NCI-H524 (cell line): Measurements from ENCODE around the gene CCDC127.
"Not testable (repeated sequence)": the region's sequence is repeated elsewhere in the genome, so short reads cannot be mapped to it uniquely, and the experiment has no call there.

Experiments used
- DNase-seq, 2 experiments: peaks; one replicate each; lab custom pipeline; 2025; lab: John Stamatoyannopoulos, UW

The CCDC127 gene

DNA sequence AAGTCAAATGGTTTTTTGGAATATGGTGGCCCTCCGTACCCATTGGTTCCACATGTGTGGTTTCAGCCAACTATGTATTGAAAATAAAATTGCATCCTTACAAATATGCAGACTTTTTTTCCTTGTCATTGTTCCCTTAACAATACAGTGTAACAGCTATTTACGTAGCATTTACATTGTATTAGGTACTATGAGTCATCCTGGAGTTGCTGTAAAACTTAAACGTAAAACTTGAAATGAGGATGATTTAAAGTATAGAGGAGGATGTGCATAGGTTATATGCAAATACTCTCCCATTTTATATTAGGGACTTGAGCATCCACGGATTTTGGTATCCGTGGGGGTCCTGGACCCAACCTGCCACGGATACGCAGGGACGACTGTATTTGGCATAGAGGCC lies 16.5 kb upstream of the CCDC127 start:
- DNase-seq: no peak

DNA sequence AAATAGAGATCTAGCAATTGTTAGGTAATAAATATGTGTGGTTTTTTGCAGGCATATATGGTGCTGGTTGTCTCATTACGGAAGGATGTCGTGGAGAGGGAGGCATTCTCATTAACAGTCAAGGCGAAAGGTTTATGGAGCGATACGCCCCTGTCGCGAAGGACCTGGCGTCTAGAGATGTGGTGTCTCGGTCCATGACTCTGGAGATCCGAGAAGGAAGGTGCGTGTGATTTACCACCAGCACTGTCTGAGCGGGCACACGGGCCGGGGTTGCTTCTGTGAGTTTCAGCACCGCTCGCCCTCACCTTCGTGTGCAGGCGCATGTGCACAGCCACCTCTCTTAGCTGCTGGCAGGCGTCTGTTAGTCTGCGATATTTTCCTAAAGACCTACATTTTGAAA lies 15.5 kb upstream of the CCDC127 start:
- not testable (repeated sequence) for DNase-seq

GRCh38 chr5:231661-232060 lies 13.7 kb upstream of the CCDC127 start:
- DNase-seq: no peak

DNA sequence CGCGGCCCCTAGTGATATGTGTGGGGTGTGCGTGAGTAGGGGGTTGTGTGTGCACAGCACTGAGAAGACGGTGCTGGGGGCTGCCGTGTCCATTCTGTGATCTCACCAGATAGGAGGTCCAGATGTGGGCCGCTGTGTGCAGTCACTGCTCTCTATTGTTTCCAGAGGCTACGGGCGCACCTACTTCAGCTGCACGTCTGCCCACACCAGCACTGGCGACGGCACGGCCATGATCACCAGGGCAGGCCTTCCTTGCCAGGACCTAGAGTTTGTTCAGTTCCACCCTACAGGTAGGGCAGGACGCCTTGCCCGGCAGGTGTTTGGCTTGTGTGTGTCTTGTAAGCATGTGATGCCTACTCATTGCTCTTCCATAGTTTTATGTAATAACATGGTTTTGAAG lies 12.8 kb upstream of the CCDC127 start:
- DNase-seq: no peak

DNA sequence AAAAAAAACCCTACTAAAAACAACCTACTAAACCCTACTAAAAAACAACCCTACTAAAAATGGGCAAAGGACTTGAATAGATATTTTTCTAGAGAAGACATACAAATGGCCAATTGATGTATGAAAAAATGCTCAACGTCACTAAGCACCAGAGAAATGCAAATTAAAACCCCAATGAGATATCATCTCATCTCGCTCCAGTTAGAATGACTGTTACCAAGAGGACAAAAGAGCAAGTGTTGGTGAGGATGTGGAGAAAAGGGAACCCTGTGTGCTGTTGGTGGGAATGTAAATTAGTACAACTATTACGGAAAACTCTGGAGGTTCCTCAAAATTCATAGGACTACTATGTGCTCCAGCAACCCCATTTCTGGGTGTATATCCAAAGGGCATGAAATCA lies 10.9 kb upstream of the CCDC127 start:
- DNase-seq: no peak

GRCh38 chr5:227375-227774 lies 9.4 kb upstream of the CCDC127 start:
- not testable (repeated sequence) for DNase-seq

- no peak for DNase-seq
Observed at GRCh38 chr5:225334-225733, 7.4 kb upstream of the CCDC127 start.

GRCh38 chr5:223791-224190 lies 5.8 kb upstream of the CCDC127 start:
- DNase-seq: no peak

DNA sequence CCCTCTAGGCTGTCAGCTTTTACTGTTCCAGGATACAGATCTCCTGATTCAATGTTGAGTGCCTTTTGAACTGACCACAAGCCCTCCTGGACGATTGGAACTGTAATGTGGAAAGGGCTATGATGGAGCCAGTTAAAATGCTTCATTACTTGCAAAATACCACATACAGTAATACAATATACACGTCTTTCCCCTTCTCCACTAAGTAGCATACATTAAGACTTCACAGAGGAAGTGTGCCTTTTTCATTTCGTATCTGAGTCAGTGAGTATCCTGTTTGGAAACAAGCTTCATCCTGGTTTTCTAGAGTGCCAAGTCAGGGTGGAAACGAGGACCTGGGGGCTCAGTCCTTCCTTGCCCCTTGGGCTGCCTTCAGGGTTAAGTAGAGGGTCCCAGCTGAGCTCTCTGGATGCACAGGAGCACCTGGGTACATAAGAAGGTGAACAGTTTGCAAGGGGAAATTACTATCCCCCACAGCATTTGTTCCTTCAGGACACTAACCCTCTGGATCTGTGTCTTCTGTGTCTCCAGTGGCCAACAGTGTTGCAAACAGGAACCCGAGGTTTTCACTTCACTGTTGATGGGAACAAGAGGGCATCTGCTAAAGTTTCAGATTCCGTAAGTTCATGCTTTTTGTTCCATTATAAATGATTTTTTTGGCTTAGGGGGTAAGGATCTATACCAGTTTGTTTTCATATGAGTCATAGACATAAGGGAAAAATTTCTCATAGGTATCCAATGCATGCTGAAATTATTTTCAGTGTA lies 5.2 kb upstream of the CCDC127 start:
- not testable (repeated sequence) for DNase-seq

DNA sequence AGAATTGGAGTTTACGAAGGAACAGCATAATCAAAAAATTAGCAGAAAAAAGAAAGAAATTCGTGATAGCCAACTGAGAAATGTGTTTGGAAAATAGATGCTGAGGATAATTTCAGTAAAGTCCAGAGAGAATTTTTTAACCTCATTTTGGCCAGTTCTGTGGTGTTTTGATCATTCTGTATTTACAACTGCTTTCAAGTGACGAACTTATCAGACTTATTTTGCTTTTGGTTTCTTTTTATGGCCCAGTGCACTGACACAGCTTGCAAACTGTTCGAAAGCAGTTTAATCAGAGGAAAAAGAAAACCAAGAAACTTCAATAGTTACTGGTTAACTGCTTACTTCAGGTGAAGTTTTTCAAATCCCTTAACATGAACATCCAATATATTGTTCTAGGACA lies 2.0 kb upstream of the CCDC127 start:
- DNase-seq: no peak

- DNase-seq: peak in 1 of 2 experiments; percentile 47
Observed at GRCh38 chr5:219460-219863, 1.5 kb upstream of the CCDC127 start.

- DNase-seq: peak; percentile 30 to 52
Observed at GRCh38 chr5:218457-219291, 721 bp upstream of the CCDC127 start.

- not testable (repeated sequence) for DNase-seq
Observed at GRCh38 chr5:216076-216475, 1.9 kb downstream of the CCDC127 start.

DNA sequence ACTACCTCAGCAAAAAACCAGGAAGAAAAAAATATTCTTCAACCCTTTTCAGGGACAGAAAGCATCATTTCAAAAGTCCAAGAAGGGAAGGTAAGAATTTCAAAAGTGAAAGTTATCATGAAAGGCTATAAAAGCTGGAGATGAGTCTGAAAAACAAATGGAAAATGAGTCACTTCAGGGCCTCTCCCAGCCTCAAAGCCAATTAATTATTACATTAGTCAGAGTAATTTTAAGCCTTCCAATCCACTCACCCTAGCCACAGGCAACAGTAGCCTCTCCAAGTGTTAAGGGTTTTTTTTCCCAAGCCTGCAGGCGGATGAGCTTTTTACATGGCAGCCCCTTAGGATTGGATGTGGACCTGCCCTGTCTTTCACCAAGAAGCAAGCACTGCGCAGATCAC lies 2.7 kb downstream of the CCDC127 start:
- DNase-seq: not testable (repeated sequence)

- DNase-seq: no peak
Observed at GRCh38 chr5:213803-214395, 4.1 kb downstream of the CCDC127 start.

DNA sequence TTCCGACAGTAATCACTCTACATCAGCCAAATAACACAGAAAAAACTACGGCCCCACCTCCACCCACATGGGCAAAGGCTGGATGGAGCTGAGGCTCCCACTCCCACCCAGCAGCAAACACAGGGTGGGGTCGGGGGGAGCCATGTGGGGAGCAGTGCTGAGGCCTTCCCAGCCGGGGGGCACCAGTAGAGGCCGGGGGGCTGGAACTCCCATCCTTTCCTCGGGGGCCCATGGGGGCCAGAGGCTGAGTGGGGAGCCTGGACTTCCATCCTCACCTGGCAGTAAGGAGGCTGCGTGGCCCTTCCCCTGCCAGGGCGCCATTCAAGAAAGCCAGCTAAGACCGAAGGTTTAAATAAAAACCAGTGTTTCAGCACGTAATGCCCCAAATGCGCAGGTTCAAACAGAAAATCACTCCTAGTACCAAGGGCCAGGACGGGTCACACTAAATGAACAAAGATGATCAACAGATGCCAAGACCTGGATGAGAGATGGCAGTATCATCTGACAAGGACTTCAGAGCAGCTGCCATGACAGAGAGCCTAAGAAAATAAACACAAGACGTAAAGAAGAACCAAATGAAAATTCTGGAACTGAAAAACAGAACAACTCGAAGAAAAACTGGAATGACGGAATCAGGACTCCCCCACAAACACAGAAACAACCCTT lies 9.4 kb downstream of the CCDC127 start:
- DNase-seq: no peak

- peak in 1 of 2 experiments; percentile 31 for DNase-seq
Observed at GRCh38 chr5:207599-207998, 10.4 kb downstream of the CCDC127 start.

DNA sequence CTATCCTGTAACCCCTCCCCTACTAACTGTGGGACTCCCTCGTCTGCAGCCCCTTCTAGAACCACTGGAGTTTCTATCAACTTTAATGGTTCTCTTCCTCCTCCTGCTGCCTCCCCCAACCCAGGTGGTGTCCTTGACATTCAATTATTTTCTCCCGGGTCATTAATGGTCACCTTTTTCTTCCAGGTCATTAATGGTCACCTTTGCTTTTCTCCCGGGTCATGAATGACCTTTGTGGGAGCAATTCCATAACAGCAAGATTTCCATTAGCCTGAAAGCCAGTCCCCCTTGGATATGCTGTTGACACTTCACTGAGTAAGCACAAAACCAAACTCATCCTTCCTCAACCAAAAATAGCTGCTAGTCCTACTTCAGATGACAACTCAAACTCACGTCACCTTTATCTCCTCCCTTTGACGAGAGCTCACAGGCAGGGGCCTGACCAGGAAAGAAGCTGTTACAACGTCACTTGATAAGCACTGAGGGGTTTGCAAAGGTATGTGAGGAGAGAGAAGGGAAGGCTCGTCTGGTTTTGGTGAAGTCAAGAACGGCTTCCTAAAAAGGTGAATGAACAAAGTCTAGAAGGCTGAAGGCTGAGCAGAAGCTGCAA lies 10.9 kb downstream of the CCDC127 start:
- DNase-seq: no peak

DNA sequence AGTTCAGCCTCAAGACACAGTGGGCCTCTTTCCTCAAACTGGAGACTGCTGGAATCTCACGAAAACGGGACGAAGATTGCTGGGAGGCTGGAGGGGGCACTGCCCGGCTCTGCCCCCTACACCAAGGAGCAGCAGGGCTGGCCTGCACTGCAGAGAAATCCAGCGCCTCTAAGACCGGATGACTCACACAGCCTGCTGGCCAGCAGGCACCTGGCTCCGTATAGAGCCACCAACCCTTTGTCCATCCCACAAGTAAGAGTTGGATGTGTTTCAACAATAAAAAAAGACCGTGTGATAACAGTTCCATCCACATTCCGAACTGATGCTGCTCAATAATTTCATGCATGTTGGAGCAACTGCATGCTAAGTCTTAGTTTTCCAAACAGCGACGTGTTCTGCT lies 11.5 kb downstream of the CCDC127 start:
- no peak for DNase-seq

DNA sequence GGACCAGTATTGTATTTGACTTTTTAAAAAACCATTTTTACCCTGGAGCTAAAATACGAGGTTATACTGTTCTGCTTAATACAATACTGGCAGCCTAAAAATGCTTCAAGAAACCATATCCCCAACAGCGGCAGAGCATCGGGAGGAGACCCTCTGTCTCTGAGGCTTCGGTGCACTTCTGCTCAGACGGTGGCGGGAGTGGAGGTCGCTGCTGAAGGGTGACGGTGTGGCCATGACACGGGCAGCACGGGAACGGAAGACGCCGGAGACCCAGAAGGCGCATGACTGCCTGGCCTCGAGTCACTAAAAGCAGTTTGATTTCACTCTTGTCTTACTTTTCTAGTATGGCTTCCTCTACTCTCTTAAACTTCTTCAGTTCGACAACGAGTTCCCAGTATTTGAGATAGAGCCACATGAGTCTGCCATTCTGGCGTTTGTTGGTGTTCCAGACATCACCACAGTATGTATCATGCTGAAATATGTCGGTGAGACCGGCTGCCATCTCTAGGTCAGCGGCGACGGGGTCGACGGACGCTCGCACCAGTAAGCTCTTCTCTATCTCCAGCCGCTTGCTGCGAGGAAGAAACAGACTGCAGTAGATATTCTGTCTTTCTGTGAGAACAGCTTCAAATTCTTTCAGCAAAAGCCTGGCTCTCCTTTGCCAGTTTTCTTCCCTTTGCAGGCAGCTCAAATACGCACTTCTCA lies 12.8 kb downstream of the CCDC127 start:
- DNase-seq: no peak

GRCh38 chr5:204462-204861 lies 13.5 kb downstream of the CCDC127 start:
- no peak for DNase-seq
